HG02885 (cell line): ENCODE results near the gene LYZ.

Experiments used
- ATAC-seq: cut with Tn5 transposase; IDR thresholded peaks from one replicate; pipeline ENCODE4 v1.9.1; 2021; ENCODE audit warnings: mild to moderate bottlenecking; ENCODE audit not compliant: unreplicated experiment, poor library complexity

The LYZ gene

DNA sequence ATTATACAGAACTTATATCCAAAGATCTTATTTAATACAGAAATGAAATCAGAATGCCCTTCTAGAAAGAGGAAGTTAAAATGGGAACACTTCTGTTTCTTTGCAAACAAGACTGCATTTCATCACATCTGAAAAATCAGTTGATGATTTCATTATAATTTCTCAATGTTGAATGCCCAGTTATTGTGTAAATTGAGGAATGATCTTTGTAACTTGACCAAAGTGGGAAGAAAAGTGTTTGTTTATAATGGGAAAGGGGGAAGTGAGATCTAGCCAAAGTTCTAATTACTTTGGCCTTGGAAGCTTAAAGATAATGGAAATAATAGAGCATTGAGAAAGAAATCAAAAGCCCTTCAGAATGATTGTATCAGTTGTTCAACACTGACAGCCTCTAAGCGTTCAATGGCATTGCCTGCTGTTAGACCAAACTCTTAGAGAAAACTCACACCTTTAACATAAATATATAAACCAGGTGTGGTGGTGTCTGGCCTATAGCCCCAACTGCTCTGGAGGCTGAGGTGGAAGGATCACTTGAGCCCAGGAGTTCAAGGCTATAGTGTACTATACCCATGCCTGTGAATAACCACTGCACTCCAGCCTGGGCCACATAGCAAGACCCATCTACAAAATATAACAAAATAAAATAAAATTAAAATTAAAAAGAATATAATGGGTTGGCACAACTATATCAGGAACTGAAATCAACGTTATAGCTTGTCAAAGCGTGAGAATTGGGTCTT is 9.9 kb upstream of the LYZ start:
- no peak for ATAC-seq

DNA sequence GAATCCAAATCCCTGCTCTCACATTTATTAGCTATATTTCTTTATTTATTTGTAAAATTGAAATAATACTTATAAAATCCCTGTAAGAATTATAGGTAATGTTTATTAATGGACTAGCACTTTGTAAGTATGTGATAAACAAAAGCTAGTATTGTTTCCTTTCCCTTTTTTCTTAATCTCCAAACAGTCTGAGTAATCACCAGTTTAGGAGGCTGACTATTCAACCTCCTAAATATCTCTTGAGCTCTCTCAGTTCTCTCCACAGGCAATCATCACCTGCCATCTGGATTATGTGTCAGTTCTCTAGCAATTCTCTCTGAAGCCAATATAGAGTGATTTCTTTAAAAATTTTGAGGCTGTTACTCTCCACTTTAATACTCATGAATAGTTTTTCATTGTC is 9.2 kb upstream of the LYZ start:
- ATAC-seq, result no peak

DNA sequence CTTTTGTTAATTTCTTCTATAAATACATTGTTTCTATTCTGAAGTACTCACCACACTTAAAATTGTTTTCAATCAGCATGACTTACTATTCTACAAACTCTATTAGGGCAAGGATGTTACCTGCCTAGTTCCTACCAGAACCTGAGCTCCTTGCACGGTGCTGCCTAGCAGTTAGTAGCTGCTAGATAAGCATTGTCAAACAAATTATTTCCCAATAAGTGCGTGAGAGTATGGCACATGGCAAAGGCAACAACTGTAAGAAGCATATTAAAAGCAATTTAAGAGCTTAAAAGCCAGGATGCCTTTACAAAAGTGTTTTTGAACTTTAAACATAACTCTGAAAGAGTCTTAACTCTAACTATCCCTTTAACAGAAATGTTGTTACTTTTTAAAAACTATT is 8.2 kb upstream of the LYZ start:
- no peak for ATAC-seq

DNA sequence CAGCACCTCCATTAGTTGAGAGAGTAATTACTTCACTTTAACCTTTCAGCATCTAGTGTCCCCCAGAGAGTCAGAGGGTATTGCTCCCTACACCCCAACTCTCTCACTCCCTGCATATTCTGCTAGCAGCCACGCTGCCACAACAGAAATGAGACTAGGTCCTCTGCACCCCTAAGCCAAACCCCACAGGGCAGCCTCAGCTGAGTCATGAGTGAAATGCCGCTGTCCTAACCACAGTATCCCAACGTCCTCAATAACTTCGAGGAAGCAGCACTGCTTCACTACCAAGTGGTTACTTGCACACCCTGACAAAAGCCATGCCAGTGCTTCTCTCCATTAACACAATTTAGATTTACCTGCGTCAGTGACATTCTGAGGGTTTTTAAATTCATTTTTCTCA is 6.9 kb upstream of the LYZ start:
- no peak for ATAC-seq

DNA sequence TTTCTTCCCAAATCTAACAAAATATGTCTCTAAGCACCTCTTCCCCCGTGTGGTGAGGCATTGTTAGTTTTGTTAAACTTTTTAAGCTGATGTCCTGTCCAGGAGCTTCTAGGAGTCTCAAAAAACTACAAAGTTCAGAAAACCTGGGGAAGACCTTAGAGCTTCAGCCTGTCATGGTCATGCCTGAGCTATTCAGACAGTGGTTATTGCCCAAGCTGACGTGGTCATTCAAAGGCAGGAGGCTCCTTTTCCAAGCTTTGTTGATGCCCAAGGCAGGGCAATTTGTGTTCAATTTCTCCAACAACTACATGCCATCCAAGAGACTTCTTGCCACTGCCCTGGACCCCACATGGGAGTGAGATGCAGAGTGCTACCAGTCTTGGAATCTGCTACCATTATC is 5.8 kb upstream of the LYZ start:
- no peak for ATAC-seq

DNA sequence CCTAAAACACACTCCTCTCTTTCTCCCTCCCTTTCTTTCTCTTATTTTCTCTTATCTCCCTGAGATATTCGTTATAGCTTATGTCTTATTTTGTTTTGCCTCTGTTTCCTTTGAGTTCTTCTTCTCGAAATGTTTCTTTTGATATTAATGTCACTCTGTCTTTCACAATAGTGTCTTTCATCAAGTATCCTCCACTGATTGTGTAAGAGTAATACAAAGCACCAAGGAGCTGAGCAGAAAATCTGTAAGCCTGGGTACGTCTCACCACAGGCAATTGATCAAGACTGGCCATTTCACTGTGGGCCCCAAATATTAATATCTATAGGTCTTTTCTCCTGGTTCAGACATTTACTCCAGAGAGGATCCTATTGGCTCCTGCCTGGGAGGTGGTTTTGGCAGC is 4.8 kb upstream of the LYZ start:
- no peak for ATAC-seq

DNA sequence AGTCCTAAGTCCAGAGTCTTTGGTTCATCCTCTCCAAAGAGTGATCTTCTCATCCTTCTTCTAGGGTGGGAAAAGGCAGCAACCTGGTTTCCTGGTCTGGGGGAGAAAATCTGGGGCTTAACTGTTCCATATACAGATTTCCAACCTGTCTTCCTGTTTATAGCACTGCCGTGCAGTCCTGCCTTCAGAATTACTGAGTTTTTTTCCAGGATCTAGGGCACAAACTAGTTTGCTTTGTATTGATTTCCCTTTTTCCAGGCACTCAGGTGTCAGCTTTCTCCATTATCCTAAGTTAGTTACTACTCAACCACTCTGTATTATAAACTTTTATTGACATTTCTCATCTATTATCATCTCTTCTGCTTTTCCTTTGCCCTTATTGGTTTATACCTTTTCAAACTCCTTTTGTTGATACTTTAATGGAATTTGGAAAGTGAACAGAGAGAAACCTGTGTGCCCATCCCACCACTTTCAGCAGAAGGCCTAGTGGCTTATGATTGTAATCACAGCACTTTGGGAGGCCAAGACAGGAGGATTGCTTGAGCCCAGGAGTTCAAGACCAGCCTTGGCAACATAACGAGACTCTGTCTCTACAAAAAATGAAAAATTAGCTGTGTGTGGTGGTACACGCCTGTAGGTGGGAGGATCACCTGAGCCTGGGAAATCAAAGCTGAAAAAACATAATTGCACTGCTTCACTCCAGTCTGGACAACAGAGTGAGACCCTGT is 4.1 kb upstream of the LYZ start:
- ATAC-seq, result no peak

DNA sequence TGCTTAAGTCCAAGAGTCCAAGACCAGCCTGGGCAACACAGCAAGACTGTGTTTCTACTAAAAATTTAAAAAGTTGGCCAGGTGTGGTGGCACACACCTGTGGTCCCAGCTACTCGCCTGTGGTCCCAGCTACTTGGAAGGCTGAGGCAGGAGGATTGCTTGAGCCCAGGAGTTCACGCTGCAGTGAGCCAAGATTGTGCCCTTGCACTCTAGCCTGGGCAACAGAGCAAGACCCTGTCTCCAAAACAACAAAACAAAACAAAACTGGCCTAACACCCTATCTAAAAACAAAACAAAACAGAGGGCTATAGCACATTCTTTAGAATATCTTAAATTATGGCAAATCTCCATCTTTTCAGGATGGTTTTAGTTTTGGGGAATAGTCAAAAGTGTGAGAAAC is 3.1 kb upstream of the LYZ start:
- no peak for ATAC-seq

DNA sequence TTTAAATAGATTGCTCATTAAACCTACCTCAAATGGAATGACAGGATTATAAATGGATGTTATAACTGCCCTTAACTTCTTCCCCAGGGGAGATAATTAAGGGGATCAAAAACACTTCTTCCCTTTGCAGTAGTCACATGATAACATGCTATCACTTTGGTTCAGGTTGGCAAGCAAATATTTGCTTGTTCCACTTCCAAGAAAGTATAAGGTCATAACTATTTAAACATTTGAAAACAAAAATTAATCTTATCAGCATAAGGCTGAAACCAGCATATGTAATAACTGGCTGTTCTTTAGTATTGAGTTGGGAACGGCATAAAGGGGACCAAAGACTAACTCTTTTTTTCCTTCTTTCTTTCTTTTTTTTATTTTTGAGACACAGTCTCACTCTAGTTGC is 2.4 kb upstream of the LYZ start:
- no peak for ATAC-seq

DNA sequence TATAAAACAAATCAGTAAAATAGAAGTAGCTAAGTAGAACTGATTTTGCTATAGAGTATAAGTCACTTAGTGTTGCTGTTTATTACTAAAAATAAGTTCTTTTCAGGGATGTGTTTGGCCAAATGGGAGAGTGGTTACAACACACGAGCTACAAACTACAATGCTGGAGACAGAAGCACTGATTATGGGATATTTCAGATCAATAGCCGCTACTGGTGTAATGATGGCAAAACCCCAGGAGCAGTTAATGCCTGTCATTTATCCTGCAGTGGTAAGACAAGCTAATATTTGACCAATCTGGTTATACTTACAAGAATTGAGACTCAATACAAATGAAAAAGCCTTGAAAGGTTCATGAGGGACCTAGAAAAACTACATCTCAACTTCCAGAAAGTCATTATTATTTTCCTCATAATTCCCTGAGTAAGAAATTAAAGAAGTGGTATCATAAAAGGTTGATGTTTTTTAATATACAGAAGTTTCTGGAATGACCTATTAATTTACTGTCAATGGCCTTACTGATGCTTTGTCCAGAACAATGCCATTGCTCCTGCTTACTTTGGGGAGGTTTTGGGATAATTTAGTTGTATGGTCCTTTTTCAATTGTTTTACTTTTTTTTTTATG is 1.9 kb downstream of the LYZ start:
- no peak for ATAC-seq

DNA sequence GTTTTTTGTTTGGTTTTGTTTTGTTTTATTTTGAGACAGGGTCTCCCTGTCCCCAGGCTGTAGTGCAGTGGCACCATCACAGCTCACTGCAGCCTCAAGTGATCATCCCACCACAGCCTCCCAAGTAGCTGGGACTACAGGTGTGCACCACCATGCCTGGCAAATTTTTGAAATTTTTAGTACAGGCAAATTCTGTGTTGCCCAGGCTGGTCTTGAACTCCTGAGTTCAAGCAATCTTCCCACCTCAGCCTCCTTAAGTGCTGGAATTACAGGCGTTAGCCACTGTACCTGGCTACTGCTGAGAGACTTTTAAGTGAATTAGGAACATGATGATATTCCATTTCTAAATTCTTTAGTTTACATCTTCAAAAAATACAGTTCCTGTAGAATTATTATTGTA is 2.6 kb downstream of the LYZ start:
- no peak for ATAC-seq

DNA sequence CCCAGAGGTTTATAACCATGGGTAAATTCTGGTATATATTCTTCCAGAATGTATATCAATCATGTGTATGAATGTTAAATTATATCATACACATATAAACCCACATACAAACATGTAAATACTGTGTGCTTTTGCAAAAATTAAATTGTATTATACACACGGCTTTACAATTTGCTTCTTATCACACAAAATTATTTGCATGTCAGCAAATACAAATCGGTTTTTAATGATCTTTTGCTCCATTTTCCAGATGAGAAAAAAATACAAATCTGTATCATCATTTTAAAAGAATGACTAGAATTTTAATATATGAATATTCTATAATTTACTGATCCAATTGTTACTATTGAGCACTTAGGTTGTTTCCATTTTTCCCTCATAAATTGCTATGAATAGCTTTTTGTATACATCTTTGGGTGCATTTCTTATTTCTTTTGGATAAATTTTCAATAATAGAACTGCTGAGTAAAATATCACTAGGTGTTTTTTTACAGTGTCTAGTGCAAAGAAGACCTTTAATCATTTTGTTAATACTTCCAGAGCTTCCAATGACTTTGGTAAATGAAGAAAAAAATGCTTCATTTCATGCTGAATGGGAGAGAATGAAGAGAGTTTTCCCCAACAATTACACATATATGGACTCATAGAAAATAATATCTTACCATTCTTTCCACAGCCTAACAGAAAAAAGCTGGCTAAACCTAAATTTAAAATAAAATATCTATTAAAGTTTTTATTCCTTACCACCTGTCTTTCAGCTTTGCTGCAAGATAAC is 3.5 kb downstream of the LYZ start:
- no peak for ATAC-seq

DNA sequence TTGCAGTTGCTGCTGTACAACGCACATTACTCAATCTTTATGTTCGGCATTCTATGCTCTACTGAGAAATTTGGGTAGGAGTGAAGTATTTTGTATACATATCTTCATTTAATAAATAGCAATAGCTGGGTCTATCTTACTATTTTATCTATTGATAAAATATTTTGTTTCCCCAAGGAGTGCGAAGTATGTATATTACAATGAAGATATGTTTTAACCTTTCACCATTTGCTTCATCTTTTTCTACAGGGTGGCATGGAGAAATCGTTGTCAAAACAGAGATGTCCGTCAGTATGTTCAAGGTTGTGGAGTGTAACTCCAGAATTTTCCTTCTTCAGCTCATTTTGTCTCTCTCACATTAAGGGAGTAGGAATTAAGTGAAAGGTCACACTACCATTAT is 4.7 kb downstream of the LYZ start:
- ATAC-seq, result no peak

DNA sequence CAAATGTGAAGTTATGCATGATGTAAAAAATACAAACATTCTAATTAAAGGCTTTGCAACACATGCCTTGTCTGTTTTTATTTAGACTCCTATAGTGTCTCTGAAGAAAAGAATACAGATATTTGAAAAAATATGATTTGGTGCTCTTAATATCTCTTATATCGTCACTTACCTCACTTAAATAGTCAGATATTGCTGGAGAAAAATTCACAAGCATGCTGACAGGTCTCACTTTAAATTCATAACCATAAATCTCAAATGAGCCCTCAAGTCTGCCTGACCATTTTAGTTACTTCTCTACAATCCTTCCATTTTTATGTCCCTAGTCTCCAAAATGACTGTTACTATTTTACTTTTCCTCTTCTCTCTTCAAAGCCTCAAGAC is 6.0 kb downstream of the LYZ start:
- no peak for ATAC-seq

DNA sequence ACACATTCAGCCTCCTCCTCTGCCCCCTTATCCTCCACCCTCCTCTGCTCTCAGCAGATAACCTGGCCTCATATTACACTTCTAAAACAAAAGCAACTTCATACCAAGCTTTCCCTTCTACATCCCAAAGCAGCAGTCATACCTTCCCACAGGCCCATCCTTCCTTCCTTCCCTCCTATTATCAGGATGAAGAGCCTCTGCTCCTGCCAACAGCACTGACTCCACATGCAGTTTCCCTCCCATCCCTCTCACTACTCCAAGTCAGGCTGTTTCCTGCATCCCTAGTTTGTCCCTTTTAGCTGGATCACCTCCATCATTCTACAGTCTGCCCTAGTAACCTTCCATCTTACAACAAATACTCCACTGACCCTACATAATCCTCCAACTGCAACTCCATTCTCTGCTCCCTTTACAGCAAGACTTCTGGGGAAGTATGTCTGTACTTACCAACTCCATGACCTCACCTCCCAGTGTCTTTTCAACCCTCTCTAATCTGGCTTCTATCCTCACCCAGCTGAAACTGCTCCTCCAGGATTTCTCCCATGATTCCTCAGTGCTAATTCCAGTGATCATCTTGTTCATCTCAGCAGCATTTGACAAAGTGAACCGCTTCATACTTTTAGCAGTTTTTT is 6.5 kb downstream of the LYZ start:
- no peak for ATAC-seq

DNA sequence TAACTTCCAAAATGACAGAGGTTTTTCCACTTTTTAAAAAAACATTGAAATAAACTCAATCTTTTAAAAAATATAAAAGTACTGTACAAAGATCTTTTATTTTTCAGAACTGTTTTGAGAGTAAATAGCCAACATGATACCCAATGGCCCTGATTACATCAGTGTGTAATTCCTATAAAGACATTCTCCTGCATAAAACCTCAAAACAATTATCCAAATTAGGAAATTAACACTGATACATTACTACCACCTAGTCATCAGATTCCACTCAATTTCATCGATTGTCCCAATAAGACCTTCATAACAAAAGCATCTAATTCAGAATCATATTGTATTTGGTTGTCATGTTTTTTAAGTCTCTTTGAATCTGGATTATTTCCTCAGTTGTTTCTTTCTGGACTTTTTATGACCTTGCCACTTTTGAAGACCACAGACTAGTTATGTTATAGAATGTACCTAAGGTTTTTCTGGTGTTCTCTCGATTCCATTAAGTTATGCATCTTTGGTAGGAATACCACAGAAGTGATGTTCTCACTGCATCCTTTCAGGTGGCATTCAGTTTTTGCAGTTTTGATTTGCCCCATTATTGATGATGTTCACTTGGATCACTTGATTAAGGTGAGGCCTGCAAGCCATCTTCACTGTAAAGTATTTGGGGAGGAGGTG is 7.3 kb downstream of the LYZ start:
- ATAC-seq, result no peak

DNA sequence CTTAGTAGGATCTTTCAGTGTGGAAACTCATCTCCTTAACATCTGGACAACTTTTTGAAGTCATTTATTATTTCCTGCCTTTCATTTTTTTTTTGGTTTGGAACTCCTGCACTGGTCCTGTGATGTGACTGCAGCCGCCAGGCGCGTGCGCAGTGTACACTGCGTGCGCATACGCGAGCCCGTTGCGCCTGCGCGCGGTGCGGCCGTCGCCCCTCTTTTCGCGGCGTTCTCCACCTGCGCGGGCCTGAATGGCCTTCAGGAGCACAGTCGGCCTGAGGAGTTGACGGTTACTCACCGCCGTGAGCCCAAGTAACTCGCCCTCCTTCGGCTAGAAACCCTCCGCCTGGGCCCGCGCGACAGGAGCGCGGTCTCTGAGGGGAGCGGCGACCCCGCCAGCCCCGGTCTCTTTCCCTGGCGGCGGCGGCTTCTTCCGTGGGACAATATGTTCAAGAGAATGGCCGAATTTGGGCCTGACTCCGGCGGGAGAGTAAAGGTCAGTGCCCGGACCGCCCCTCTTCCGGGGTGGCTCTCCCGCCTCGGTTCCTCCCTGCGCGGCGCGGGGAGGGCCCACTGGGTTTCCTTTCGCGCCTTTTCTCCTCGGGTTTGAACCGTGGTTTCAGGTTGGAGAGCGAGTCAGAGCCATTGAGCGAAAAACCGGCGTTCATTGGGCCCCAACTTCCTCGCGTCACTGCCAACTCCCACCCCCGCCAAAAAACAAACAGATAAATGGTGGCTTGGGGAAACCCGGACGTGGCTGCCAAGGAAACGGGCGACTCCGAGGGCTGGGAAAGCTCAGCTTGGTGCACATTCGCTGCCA is 11.6 kb downstream of the LYZ start, which contains the start of gene YEATS4:
TSS of gene YEATS4 (plus strand) at position 213 of the 817 bp plus-strand sequence. CDS start at position 443, 230 bp downstream.
- peak; percentile 84 for ATAC-seq

DNA sequence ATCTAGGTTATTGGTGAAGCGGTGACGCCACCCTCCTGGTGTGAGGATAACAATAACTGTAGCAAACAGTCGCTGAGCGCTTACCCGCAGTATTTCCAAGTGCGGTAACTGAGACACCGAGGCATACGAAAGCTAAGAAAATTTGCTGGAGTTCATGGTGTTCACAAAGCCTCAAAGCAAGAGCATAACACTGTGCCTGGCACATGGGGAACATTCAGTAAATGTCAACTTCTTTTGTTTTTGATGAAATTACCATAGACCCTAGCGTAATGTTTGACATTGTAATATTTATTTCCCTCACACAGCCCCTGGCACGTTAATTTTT is 12.1 kb downstream of the LYZ start:
- ATAC-seq, result no peak

DNA sequence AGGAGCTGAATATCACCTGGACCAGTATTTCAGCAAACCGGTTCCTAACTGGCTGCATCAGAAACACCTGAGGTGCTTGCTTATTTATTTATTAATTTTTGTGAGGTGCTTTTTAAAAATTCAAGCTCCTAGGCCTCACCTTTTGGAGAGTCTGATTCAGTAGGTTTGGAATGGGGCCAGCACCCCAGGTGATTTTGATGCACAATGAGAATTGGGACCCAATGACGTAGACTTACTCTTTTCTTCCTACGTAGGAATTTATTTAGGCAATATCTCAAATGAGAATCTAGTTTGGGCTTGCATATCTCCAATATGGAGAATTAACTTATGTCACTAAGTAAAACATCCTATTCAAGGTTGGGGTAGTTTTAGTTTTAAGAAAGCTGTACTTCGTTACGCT is 18.6 kb downstream of the LYZ start:
- no peak for ATAC-seq
